ENCODE data around the gene SPECC1.

GRCh38 chr17:20314834-20315233 is 305.7 kb downstream of the SPECC1 start:
- TF ChIP-seq EZH2 (IDR thresholded peaks at IDR 0.05; ENCODE audit: insufficient read depth, poor library complexity, severe bottlenecking) (no peak), EZH2phosphoT487 (IDR thresholded peaks at IDR 0.05; ENCODE audit: insufficient read depth, low read depth) (no peak)

All from GM23248 (cell line).